ENCODE measurements around the gene GBA2.

The GBA2 gene

DNA sequence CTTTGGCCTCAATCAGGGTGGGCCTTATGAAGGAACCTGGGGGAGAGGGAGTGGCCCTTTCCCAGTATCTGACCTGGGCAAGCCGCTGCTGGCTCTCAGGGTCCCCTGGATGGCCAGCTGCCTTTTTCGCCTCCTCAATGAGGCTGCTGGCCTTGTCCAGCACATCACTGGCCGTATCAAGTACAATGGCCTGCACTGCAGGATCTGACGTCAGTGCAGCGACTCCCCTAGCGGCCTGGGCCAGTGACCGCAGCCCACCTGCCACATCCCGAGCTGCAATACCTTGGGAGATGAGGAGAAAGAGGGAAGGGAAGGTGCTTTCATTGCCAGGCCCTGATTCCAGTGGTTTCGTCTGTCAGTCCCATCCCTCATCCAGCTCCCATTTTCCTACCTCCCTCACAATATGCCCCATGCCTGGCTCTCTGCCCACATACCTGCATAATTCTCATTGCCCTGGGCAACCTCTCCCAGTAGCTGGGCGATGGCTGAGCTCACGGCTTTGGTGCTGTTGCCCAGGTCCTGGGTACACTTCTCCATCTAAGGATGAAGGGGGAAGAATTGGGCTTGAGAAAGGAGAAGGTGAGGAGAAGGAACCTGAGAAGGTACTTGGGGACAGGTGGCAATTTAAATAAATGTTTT, 36.1 kb downstream of the GBA2 start:
- no peaks in the 10 kb centered on the region for H3K27me3 ChIP-seq (ENCODE audit: insufficient read depth, low read length)
- peaks cover 93% of the 10 kb centered on the region for H3K36me3 ChIP-seq (ENCODE audit: insufficient read depth, low read depth, low read length)
- no peak overlapping the region for H3K27ac ChIP-seq (ENCODE audit: low read length)
- H3K4me3 ChIP-seq (ENCODE audit: low read length), result no peak overlapping the region
- no peaks in the 10 kb centered on the region for H3K9me3 ChIP-seq (ENCODE audit: insufficient read depth, low read depth, low read length)
- H3K9ac ChIP-seq (ENCODE audit: low read depth, low read length), result no peak overlapping the region
- no peaks in the 10 kb centered on the region; the same call in 1 of the 2 replicates for H3K4me1 ChIP-seq (ENCODE audit: insufficient read depth, low read length)

DNA sequence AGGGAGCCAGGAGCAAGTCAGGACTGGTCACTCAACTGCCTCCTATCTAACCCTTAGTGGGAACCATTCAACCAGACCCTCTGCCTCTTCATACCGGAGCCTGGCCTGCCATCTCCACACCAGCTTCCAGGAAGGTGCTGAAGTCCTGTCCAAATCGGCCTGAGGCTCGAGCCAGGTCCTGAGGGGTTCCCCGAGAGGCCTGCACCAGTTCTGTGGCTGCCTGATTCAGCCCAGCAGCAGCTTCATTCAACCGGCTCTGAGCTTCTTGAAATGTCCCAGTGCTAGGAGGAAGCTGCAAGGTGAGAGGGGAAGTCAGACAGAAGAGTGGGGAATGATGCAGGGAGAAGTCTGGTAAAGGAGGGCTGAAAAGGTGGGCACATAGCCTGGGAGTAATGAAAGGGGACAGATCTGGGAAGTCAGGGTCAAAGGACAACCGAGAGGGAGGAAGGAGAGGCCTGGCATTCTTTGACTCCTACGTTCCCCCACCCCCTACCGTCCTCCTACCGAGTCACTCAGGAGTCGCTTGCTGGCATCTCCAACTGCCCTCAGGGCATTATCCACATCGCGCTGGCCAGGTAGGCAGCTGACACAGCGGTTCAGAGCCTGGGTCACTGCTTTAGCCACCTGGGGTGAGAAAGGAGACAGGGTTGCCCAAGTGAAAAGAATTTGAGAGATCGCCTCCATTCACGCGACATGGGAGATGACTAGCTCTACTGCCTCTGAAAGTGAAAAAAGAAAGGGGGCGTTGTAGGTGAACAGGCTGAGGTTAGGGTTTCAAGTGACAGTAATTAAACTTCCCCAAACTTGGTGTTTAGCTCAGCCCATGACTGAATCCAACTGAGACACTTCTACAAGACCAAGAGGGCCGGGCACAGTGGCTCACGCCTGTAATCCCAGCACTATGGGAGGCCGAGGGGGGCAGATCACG, 37.3 kb downstream of the GBA2 start:
- no peaks in the 10 kb centered on the region for H3K27me3 ChIP-seq (ENCODE audit: insufficient read depth, low read length)
- H3K36me3 ChIP-seq (ENCODE audit: insufficient read depth, low read depth, low read length), result peaks cover 93% of the 10 kb centered on the region
- H3K27ac ChIP-seq (ENCODE audit: low read length), result no peak overlapping the region
- H3K9me3 ChIP-seq (ENCODE audit: insufficient read depth, low read depth, low read length), result no peaks in the 10 kb centered on the region
- H3K4me3 ChIP-seq (ENCODE audit: low read length), result no peak overlapping the region
- no peaks in the 10 kb centered on the region; the same call in 1 of the 2 replicates for H3K4me1 ChIP-seq (ENCODE audit: insufficient read depth, low read length)
- no peak overlapping the region for H3K9ac ChIP-seq (ENCODE audit: low read depth, low read length)

DNA sequence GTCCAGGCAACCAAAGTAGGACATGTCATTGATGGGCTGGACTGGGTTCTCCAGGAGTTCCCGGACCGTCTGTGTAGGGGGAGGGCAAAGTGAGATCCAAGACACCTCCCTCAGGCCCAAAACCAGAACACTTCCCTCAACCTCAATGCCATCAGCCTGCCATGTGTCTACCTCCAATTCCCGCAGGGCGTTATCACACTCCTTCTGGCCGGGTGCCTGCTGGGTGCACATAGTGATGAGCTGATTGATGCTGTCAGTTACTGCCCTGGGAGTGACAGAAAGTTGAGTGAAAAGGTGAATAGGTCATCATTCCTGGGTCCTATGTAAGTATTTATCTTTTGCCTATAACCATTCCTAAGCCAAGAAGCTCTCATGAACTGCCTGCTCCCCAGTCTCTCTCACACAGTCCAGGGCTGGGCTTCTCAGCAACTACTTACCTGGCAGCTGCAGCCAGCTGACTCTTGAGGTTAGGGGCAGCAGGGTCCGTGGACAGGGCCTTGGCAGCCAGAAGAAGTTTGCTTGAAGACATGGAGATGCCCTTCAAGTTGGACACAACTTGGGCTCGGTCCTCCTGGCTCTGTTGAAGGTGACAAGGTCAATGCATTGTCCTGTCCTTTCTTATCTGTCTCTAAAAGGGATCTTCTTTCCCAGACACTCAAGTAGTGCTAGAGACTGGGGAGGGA, 38.1 kb downstream of the GBA2 start:
- Histone ChIP-seq H3K27me3 (ENCODE audit: insufficient read depth, low read length) (no peaks in the 10 kb centered on the region), H3K4me3 (ENCODE audit: low read length) (no peak overlapping the region), H3K9ac (ENCODE audit: low read depth, low read length) (no peak overlapping the region), H3K36me3 (ENCODE audit: insufficient read depth, low read depth, low read length) (peaks cover 93% of the 10 kb centered on the region), H3K4me1 (ENCODE audit: insufficient read depth, low read length) (no peaks in the 10 kb centered on the region), H3K9me3 (ENCODE audit: insufficient read depth, low read depth, low read length) (no peaks in the 10 kb centered on the region), H3K27ac (ENCODE audit: low read length) (no peak overlapping the region)

DNA sequence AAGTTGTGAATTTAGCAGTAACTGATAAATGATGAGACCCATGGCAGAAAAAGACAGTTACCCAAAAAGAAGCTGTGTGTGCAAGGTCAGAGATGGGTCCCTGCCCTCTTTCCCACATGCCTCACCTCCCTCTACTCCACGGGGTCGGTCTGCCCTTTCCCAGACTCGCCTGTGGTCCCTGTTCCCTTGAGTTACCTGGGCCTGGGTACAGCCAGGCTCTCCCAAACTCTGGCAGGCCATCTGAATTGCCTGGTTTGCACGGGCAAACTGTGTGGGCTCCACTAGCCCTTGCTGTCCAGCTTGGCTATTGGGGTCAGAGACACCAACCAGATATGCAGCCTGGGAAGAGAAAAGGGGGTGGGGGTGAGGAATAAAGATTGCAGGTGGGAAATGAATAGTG, 40.9 kb downstream of the GBA2 start:
- Histone ChIP-seq H3K36me3 (ENCODE audit: insufficient read depth, low read depth, low read length) (peaks cover 93% of the 10 kb centered on the region), H3K9me3 (ENCODE audit: insufficient read depth, low read depth, low read length) (no peaks in the 10 kb centered on the region), H3K9ac (ENCODE audit: low read depth, low read length) (no peak overlapping the region), H3K4me3 (ENCODE audit: low read length) (no peak overlapping the region), H3K4me1 (ENCODE audit: insufficient read depth, low read length) (no peaks in the 10 kb centered on the region), H3K27me3 (ENCODE audit: insufficient read depth, low read length) (no peaks in the 10 kb centered on the region), H3K27ac (ENCODE audit: low read length) (no peak overlapping the region)

- H3K9me3 ChIP-seq (ENCODE audit: insufficient read depth, low read depth, low read length), result no peaks in the 10 kb centered on the region
- H3K4me1 ChIP-seq (ENCODE audit: insufficient read depth, low read length), result no peaks in the 10 kb centered on the region
- H3K27me3 ChIP-seq (ENCODE audit: insufficient read depth, low read length), result no peaks in the 10 kb centered on the region
- peaks cover 93% of the 10 kb centered on the region for H3K36me3 ChIP-seq (ENCODE audit: insufficient read depth, low read depth, low read length)
- no peak overlapping the region for H3K27ac ChIP-seq (ENCODE audit: low read length)
- no peak overlapping the region for H3K9ac ChIP-seq (ENCODE audit: low read depth, low read length)
- no peak overlapping the region for H3K4me3 ChIP-seq (ENCODE audit: low read length)
Measured at GRCh38 chr9:35706951-35707350, 42.1 kb downstream of the GBA2 start.

- Histone ChIP-seq H3K27me3 (ENCODE audit: insufficient read depth, low read length) (no peaks in the 10 kb centered on the region), H3K4me1 (ENCODE audit: insufficient read depth, low read length) (no peaks in the 10 kb centered on the region), H3K4me3 (ENCODE audit: low read length) (no peak overlapping the region), H3K27ac (ENCODE audit: low read length) (no peak overlapping the region), H3K36me3 (ENCODE audit: insufficient read depth, low read depth, low read length) (peaks cover 93% of the 10 kb centered on the region), H3K9me3 (ENCODE audit: insufficient read depth, low read depth, low read length) (no peaks in the 10 kb centered on the region), H3K9ac (ENCODE audit: low read depth, low read length) (no peak overlapping the region)
Measured at GRCh38 chr9:35705836-35706430, 43.1 kb downstream of the GBA2 start.

- no peak overlapping the region for H3K27ac ChIP-seq (ENCODE audit: low read length)
- peaks cover 93% of the 10 kb centered on the region for H3K36me3 ChIP-seq (ENCODE audit: insufficient read depth, low read depth, low read length)
- H3K9me3 ChIP-seq (ENCODE audit: insufficient read depth, low read depth, low read length), result no peaks in the 10 kb centered on the region
- H3K9ac ChIP-seq (ENCODE audit: low read depth, low read length), result no peak overlapping the region
- no peaks in the 10 kb centered on the region for H3K4me1 ChIP-seq (ENCODE audit: insufficient read depth, low read length)
- no peak overlapping the region for H3K4me3 ChIP-seq (ENCODE audit: low read length)
- no peaks in the 10 kb centered on the region for H3K27me3 ChIP-seq (ENCODE audit: insufficient read depth, low read length)
Measured at GRCh38 chr9:35705372-35705771, 43.7 kb downstream of the GBA2 start.

- Histone ChIP-seq H3K4me3 (ENCODE audit: low read length) (no peak overlapping the region), H3K4me1 (ENCODE audit: insufficient read depth, low read length) (no peaks in the 10 kb centered on the region), H3K27me3 (ENCODE audit: insufficient read depth, low read length) (no peaks in the 10 kb centered on the region), H3K27ac (ENCODE audit: low read length) (no peak overlapping the region), H3K9me3 (ENCODE audit: insufficient read depth, low read depth, low read length) (no peaks in the 10 kb centered on the region), H3K36me3 (ENCODE audit: insufficient read depth, low read depth, low read length) (peaks cover 99% of the 10 kb centered on the region), H3K9ac (ENCODE audit: low read depth, low read length) (no peak overlapping the region)
Measured at GRCh38 chr9:35703906-35704672, 44.9 kb downstream of the GBA2 start.

DNA sequence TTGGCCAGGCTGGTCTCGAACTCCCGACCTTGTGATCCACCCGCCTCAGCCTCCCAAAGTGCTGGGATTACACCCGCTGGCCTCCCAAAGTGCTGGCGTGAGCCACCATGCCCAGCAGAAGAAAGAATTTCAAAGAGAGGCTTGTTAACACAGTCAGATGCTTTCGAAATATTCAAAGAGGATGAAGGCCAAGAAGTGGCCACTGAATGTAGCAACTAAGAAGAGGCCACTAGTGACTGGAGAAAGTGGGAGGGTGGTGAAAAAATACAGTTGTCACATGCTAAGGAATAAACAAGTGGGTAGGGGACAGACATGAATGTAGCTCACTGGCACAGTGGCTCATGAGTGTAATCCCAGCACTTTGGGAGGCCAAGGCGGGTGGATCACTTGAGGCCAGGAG, 46.3 kb downstream of the GBA2 start:
- Histone ChIP-seq H3K36me3 (ENCODE audit: insufficient read depth, low read depth, low read length) (peaks cover 99% of the 10 kb centered on the region), H3K27ac (ENCODE audit: low read length) (no peak overlapping the region), H3K9me3 (ENCODE audit: insufficient read depth, low read depth, low read length) (no peaks in the 10 kb centered on the region), H3K9ac (ENCODE audit: low read depth, low read length) (no peak overlapping the region), H3K4me3 (ENCODE audit: low read length) (no peak overlapping the region), H3K4me1 (ENCODE audit: insufficient read depth, low read length) (no peaks in the 10 kb centered on the region), H3K27me3 (ENCODE audit: insufficient read depth, low read length) (no peaks in the 10 kb centered on the region)

GRCh38 chr9:35700942-35701341, 48.1 kb downstream of the GBA2 start:
- Histone ChIP-seq H3K27ac (ENCODE audit: low read length) (no peak overlapping the region), H3K4me3 (ENCODE audit: low read length) (no peak overlapping the region), H3K27me3 (ENCODE audit: insufficient read depth, low read length) (no peaks in the 10 kb centered on the region), H3K36me3 (ENCODE audit: insufficient read depth, low read depth, low read length) (peaks cover 93% of the 10 kb centered on the region), H3K9ac (ENCODE audit: low read depth, low read length) (no peak overlapping the region), H3K9me3 (ENCODE audit: insufficient read depth, low read depth, low read length) (no peaks in the 10 kb centered on the region), H3K4me1 (ENCODE audit: insufficient read depth, low read length) (no peaks in the 10 kb centered on the region)

GRCh38 chr9:35700031-35700430, 49.0 kb downstream of the GBA2 start:
- no peak overlapping the region for H3K9ac ChIP-seq (ENCODE audit: low read depth, low read length)
- no peaks in the 10 kb centered on the region for H3K4me1 ChIP-seq (ENCODE audit: insufficient read depth, low read length)
- no peaks in the 10 kb centered on the region for H3K9me3 ChIP-seq (ENCODE audit: insufficient read depth, low read depth, low read length)
- H3K4me3 ChIP-seq (ENCODE audit: low read length), result no peak overlapping the region
- no peaks in the 10 kb centered on the region for H3K27me3 ChIP-seq (ENCODE audit: insufficient read depth, low read length)
- peaks cover 89% of the 10 kb centered on the region for H3K36me3 ChIP-seq (ENCODE audit: insufficient read depth, low read depth, low read length)
- H3K27ac ChIP-seq (ENCODE audit: low read length), result no peak overlapping the region

Data from iPS-20b (cell line).